Activated CD4-positive, alpha-beta T cell treated with anti-CD3 and anti-CD28 coated beads, Interleukin-2, amount 50 U/mL, for 16 hours (primary cell): ENCODE data around the gene SLC45A1.
"Not testable (repeated sequence)": the region's sequence is repeated elsewhere in the genome, so short reads cannot be mapped to it uniquely, and the experiment has no call there.

Source experiments
- DNase-seq: peaks from one replicate; pipeline ENCODE4 v3.0.0-alpha.2; 2020

Gene SLC45A1

DNA sequence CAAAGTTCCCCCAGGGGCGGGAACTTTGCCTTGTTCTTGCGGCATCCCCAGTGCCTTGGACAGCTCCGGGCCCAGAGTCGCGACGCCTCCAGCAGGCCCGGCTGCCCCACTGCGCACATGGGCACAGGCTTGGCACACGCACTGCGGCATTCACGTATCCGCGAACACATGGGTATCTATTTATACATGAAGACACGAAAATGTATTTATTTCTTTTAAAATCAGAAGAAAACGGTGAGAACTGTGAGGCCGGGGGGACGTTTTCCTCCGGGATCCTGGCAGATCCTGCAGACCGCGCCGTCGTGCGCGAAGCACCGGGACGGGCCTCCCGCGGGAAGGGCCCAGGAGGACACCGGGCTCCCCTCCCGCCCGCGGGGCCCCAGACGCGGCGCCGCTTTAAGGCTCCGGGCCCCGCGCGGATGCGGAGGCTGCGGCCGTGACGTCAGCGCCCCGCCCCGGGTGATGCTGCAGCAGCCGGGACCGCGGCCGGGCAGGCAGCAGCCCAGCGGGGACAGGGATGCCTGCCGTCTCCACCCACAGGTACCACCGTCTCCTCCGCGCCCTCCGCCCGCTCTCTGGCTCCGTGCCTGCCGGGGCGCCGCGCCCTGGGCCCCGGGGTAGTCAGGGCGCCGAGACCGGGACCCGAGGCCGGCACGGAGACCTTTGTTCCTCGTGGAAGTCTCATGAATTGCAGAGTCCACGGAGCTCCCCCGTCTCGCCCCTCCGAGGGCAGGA, at the start of gene SLC45A1:
SLC45A1 (plus strand) TSS at position 468 of the 735 bp plus-strand sequence. CDS start 6,216 bp downstream, outside the sequence.
- DNase-seq = peak; percentile 66

DNA sequence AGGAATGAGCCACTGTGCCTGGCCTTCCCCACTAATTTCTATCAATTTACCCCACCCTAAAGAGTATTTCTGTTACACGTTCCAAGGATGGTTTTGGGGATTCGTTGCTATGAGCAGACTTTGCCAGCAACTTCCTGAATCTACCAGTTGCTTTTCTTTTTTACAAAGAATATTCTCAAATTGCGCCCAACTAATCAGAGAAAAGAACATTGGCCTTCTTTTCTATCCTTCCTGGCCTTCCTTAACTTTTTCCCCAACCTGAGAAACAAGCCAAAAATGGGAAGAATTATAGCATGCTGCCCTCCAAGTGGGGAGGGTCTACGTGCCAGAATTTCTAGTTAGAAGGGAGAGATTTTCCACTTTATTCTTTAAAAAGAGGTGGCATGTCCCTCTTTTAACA, 44.9 kb upstream of the SLC45A1 start:
- no peak for DNase-seq

GRCh38 chr1:8274352-8274751, 43.6 kb upstream of the SLC45A1 start:
- no peak for DNase-seq

DNA sequence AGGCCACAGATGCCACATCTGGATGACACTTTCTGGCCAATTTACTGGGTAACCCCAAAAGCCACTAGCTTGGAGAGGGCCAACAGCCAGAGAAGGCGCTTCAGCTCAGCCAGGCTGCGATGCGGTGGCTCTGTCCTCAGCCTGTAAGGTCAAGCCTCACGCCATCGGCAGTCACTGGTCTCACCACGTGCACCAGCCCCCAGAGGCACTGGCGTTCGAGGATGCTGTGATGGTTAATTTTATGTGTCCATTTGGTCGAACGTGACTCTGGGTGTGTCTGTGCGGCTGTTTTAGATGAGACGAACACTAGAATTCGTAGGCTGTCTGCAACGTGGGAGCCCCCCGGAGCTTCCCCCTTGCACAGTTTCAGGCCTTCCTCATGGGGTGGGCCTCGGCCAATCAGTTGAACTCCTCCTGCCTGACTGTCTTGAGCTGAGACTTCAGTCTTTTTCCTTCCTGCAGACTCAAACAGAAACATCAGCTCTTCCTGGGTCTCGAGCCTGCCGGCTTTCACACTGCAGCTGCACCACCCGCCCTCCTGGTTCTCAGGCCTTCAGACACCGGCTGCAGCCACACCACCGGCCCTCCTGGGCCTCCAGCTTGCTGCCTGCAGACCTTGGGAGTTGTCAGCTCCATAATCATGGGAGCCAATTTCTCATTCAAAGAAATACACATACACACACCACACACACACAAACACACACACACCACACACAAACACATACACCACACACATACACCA, 41.6 kb upstream of the SLC45A1 start:
- DNase-seq = peak; percentile 50

GRCh38 chr1:8276932-8277331, 41.0 kb upstream of the SLC45A1 start:
- no peak for DNase-seq

GRCh38 chr1:8278677-8279076, 39.2 kb upstream of the SLC45A1 start:
- not testable (repeated sequence) for DNase-seq

GRCh38 chr1:8281843-8282509, 35.9 kb upstream of the SLC45A1 start:
- DNase-seq = no peak

DNA sequence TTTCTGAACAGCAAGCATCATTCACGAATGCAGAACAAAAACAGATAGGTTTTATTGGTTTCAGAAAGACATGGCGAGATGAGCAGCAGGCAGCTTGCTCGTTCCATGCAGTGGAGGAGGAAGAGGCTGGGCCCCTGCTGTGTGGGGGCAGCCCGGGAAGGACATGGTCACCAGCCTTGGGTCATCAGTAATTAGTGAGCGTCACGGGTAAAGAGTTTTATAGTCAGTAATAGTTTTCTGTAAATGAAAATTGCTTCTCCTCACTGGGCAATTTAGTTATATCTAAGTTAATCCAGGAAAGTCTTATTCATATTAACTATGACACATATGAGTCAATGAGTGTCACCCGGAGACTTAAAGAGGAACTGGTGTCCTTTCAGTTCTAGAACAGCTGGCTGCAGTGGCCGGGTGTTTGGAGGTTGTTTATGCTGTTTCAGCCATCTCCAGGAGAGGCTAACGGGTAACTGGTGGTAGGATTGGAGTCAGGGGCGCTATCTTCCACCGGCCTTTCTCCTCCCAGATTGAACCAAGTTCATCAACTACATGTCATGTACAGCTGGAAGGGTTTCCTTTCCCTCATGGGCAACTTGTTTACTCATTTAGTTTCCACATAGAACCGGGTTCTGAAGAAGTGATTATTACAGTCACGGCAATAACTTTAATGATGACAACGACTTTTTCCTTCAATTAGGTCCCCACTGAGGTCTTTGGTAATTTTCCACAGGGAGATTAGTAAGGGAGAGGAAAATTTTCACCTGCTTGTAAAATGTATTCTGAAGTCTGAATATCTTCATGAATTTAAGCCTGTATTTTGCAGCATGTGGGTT, 34.6 kb upstream of the SLC45A1 start:
- peak; percentile 62 for DNase-seq

- no peak for DNase-seq
These were observed 33.8 kb upstream of the SLC45A1 start for GRCh38 chr1:8284127-8284526.

- no peak for DNase-seq
These were observed 32.8 kb upstream of the SLC45A1 start for GRCh38 chr1:8285103-8285502.

DNA sequence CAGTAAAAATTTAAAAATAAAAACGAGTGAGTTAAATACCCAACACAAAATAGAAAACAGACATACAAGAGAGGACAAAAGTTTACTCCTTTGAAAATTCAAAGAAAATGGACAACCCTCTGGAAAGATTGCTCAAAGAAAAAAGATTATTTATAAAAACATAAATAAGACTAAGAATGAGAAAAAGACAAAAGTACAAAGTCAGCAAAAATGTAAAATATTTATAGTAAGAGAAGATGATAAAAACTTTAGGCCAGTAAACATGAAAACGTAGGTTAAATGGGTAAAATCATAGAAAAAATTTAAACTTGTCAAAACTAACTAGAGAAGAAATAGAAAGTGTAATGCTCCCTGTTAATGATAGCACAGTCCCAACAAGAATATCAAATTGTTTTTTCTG, 31.9 kb upstream of the SLC45A1 start:
- no peak for DNase-seq

GRCh38 chr1:8293118-8293517, 24.8 kb upstream of the SLC45A1 start:
- DNase-seq = no peak

GRCh38 chr1:8293641-8294169, 24.2 kb upstream of the SLC45A1 start:
- no peak for DNase-seq

- DNase-seq = no peak
These were observed 23.7 kb upstream of the SLC45A1 start for GRCh38 chr1:8294170-8294697.

DNA sequence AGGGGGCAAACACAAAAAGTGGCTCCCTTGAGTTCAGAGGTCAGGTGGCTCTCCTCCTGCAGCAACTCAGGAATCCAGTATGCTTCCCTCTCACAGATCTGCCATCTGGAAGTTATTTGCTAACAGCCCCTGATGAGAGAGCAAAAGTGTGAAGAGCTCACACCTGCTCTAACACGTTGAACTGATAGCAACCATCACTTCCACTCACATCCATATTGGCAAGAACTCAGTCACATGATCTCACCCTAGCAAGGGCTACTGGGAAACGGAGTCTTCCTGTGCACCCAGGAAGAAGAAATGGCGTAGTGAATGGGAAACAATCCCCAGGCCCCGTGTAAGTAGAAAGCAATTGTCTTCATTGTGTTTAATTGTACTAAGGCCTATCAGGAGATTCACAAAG, 20.7 kb upstream of the SLC45A1 start:
- no peak for DNase-seq

DNA sequence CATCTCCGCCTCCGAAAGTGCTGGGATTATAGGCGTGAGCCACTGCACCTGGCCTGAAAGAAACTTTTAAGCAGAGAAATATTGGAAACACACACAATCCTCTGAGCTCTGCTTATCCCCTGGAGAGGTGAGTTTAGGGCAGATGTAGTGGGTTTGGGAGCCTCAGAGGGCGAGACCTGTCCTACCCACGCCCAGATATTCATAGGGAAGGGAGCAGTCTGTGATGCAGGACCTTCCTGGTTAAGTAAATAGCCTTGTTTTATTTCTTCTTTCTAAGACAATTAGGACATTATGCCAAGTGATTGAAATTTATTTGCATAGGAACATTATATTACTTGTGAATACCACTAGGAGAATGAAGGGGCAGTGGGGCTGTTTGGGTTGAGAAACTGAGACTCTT, 18.0 kb upstream of the SLC45A1 start:
- no peak for DNase-seq

GRCh38 chr1:8302081-8302956, 15.6 kb upstream of the SLC45A1 start:
- no peak for DNase-seq

- no peak for DNase-seq
These were observed 14.8 kb upstream of the SLC45A1 start for GRCh38 chr1:8303141-8303540.

DNA sequence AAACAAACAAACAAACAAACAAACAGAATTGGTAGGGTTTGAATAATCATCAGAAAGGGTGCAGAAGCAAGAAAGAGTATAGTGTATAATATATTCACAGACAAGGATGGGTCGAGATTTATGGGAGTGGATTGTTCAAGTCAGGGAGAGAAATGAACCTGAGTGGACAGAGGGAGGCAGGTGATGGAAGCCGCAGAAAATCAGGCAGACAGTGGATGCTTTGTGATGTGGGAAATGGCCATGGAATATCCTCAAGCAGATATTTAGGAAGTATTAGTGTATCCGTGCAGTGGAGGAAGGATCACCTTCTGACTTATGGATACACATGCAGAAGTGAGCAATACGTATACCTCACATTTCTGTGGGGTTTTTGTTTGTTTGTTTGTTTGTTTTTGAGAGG, 14.0 kb upstream of the SLC45A1 start:
- no peak for DNase-seq

DNA sequence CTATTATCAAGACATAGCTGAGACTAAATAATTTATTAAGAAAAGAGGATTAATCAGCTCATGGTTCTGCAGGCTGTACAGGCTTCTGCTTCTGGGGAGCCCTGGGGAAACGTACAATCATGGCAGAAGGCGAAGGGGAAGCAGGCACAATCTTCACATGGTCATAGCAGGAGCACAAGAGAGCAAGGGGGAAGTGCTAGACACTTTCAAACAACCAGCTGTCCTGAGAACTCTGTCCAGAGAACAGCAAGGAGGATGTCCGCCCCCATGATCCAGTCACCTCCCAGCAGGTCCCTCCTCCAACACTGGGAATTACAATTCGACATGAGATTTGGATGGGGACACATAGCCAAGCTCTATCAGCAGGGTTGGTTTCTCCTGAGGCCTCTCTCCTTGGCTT, 10.3 kb upstream of the SLC45A1 start:
- no peak for DNase-seq

- no peak for DNase-seq
These were observed 6.7 kb upstream of the SLC45A1 start for GRCh38 chr1:8311068-8311718.
